ENCODE data around the gene PCSK4. TPM values are rescaled to one million over a fixed set of nuclear protein-coding genes. Genes with fewer than 3 reads are reported as not detected.
"Not testable (repeated sequence)": the region's sequence is repeated elsewhere in the genome, so short reads cannot be mapped to it uniquely, and the experiment has no call there.

The PCSK4 gene
- total RNA-seq (2021), result 7.2 and 11.1 TPM in 2 replicates
- Bru-seq, nascent RNA, result percentile 27 among the genes with signal in this experiment
- percentile 34 among the genes with signal in this experiment for BruChase-seq, experiment 1, labeled RNA remaining after a 2-hour chase
- BruChase-seq, experiment 2, labeled RNA remaining after a 6-hour chase, result percentile 42 among the genes with signal in this experiment
- long read RNA-seq, partial matches to known transcripts, result 0 of 4 reads
- long read RNA-seq, other reads (novel, unspliced or antisense), result 2 of 4 reads

- Histone ChIP-seq H3K27ac (ENCODE audit: low read depth, low read length, poor library complexity, severe bottlenecking) (peak within 1 kb of the TSS; percentile 83), H3K4me3 (ENCODE audit: low read depth, low read length, poor library complexity, severe bottlenecking) (peak within 1 kb of the TSS; percentile 56), H3K9me3 (ENCODE audit: low read depth, low read length, poor library complexity, severe bottlenecking) (no peaks in the 10 kb centered on the region), H3K27me3 (replicated peaks; ENCODE audit: insufficient read depth, low read depth, low read length, poor library complexity) (no peaks in the 10 kb centered on the region), H3K4me1 (ENCODE audit: insufficient read depth, low read length, poor library complexity, severe bottlenecking) (peaks cover 11% of the 10 kb centered on the region), H3K36me3 (ENCODE audit: insufficient read depth, low read length, poor library complexity, severe bottlenecking) (no peaks in the 10 kb centered on the region)
- intact Hi-C loops (cut with micrococcal nuclease; ENCODE audit: unreplicated experiment), result no loop called here
- peak; percentile 98 for DNase-seq (ENCODE audit: low spot score)
- no TSS peak for BruUV-seq (replicated peaks)
- CTCF ChIA-PET, result interaction anchor here (0.6 to 1.0 kb wide), 4 partner anchors 36 to 181 kb away, joined by 3 to 19 read pairs (median 5); no protein-coding TSS in a partner anchor
- TF ChIP-seq CTCF (conservative IDR thresholded peaks at IDR 0.05; ENCODE audit: low read depth, low read length), result no peak
- POLR2A ChIA-PET (ENCODE audit: low non-redundant PET), result interaction anchor here (0.6 to 0.7 kb wide), 4 partner anchors 40 to 222 kb away, joined by 3 to 13 read pairs (median 4); partner anchors contain the start of gene CIRBP
Observed at GRCh38 chr19:1490311-1491113, at the start of gene PCSK4. TSS of gene PCSK4 (minus strand) at chr19:1490350. CDS start at chr19:1490346, 4 bp downstream.

GRCh38 chr19:1539749-1540148 lies 49.6 kb upstream of the PCSK4 start:
- POLR2A ChIA-PET (ENCODE audit: low non-redundant PET); H3K4me1 ChIP-seq (ENCODE audit: insufficient read depth, low read length, poor library complexity, severe bottlenecking); DNase-seq (ENCODE audit: low spot score); H3K27ac ChIP-seq (ENCODE audit: low read depth, low read length, poor library complexity, severe bottlenecking); H3K9me3 ChIP-seq (ENCODE audit: low read depth, low read length, poor library complexity, severe bottlenecking); CTCF ChIA-PET; H3K4me3 ChIP-seq (ENCODE audit: low read depth, low read length, poor library complexity, severe bottlenecking); H3K36me3 ChIP-seq (ENCODE audit: insufficient read depth, low read length, poor library complexity, severe bottlenecking); H3K27me3 ChIP-seq (replicated peaks; ENCODE audit: insufficient read depth, low read depth, low read length, poor library complexity); BruUV-seq (replicated peaks): not testable (repeated sequence)
- intact Hi-C loops (cut with micrococcal nuclease; ENCODE audit: unreplicated experiment), result loop anchor here (10.0 kb wide), 1 partner anchor 275 kb away; the partner anchor contains the start of gene ATP8B3

GRCh38 chr19:1538978-1539377 lies 48.8 kb upstream of the PCSK4 start:
- intact Hi-C loops (cut with micrococcal nuclease; ENCODE audit: unreplicated experiment), result no loop called here
- no TSS peak for BruUV-seq (replicated peaks)
- no peaks in the 10 kb centered on the region for H3K36me3 ChIP-seq (ENCODE audit: insufficient read depth, low read length, poor library complexity, severe bottlenecking)
- H3K9me3 ChIP-seq (ENCODE audit: low read depth, low read length, poor library complexity, severe bottlenecking), result no peaks in the 10 kb centered on the region
- DNase-seq (ENCODE audit: low spot score), result no peak
- peaks cover 8% of the 10 kb centered on the region for H3K4me1 ChIP-seq (ENCODE audit: insufficient read depth, low read length, poor library complexity, severe bottlenecking)
- no peak overlapping the region for H3K27ac ChIP-seq (ENCODE audit: low read depth, low read length, poor library complexity, severe bottlenecking)
- no peak for TF ChIP-seq EZH2 (IDR thresholded peaks at IDR 0.05; ENCODE audit: borderline replicate concordance, low read depth, low read length, poor library complexity, severe bottlenecking)
- ChIA-PET POLR2A (ENCODE audit: low non-redundant PET) (no interaction called here), CTCF (interaction anchor here (0.6 kb wide), 1 partner anchor 9 kb away, joined by 9 read pairs; no protein-coding TSS in a partner anchor)
- no peaks in the 10 kb centered on the region for H3K27me3 ChIP-seq (replicated peaks; ENCODE audit: insufficient read depth, low read depth, low read length, poor library complexity)
- no peak overlapping the region for H3K4me3 ChIP-seq (ENCODE audit: low read depth, low read length, poor library complexity, severe bottlenecking)

GRCh38 chr19:1535699-1536098 lies 45.5 kb upstream of the PCSK4 start:
- H3K27me3 ChIP-seq (replicated peaks; ENCODE audit: insufficient read depth, low read depth, low read length, poor library complexity); BruUV-seq (replicated peaks); H3K9me3 ChIP-seq (ENCODE audit: low read depth, low read length, poor library complexity, severe bottlenecking); intact Hi-C loops (cut with micrococcal nuclease; ENCODE audit: unreplicated experiment); POLR2A ChIA-PET (ENCODE audit: low non-redundant PET); CTCF ChIA-PET; H3K4me3 ChIP-seq (ENCODE audit: low read depth, low read length, poor library complexity, severe bottlenecking); H3K4me1 ChIP-seq (ENCODE audit: insufficient read depth, low read length, poor library complexity, severe bottlenecking); DNase-seq (ENCODE audit: low spot score); H3K27ac ChIP-seq (ENCODE audit: low read depth, low read length, poor library complexity, severe bottlenecking); H3K36me3 ChIP-seq (ENCODE audit: insufficient read depth, low read length, poor library complexity, severe bottlenecking): not testable (repeated sequence)
